CD4-positive, alpha-beta T cell treated with Interleukin-2 at 100 ng/mL for 4 hours (primary cell): ENCODE measurements around the gene SNAPIN.
"Not testable (repeated sequence)": the region's sequence is repeated elsewhere in the genome, so short reads cannot be mapped to it uniquely, and the experiment has no call there.

Source experiments
- DNase-seq: peaks from one replicate; pipeline ENCODE4 v3.0.0-alpha.2; 2020; ENCODE audit warnings: low spot score

The SNAPIN gene

GRCh38 chr1:153647346-153647714 is 11.2 kb upstream of the SNAPIN start:
- no peak for DNase-seq

GRCh38 chr1:153648000-153648643 is 10.4 kb upstream of the SNAPIN start:
- DNase-seq: no peak

GRCh38 chr1:153649137-153649862 is 9.2 kb upstream of the SNAPIN start:
- peak; percentile 35 for DNase-seq

- DNase-seq: no peak
Observed at GRCh38 chr1:153649863-153650235, 8.7 kb upstream of the SNAPIN start.

GRCh38 chr1:153651771-153652170 is 6.7 kb upstream of the SNAPIN start:
- no peak for DNase-seq

GRCh38 chr1:153652805-153653500 is 5.5 kb upstream of the SNAPIN start:
- DNase-seq: no peak

GRCh38 chr1:153655333-153655732 is 3.2 kb upstream of the SNAPIN start:
- DNase-seq: no peak

GRCh38 chr1:153659175-153659534 is 652 bp downstream of the SNAPIN start:
- DNase-seq: no peak

- DNase-seq: no peak
Observed at GRCh38 chr1:153659656-153660055, 1.2 kb downstream of the SNAPIN start.

- no peak for DNase-seq
Observed at GRCh38 chr1:153661111-153661708, 2.7 kb downstream of the SNAPIN start.

- DNase-seq: no peak
Observed at GRCh38 chr1:153662269-153662668, 3.8 kb downstream of the SNAPIN start.

GRCh38 chr1:153663211-153663610 is 4.7 kb downstream of the SNAPIN start:
- no peak for DNase-seq

- DNase-seq: no peak
Observed at GRCh38 chr1:153667439-153667838, 8.9 kb downstream of the SNAPIN start.

- DNase-seq: not testable (repeated sequence)
Observed at GRCh38 chr1:153668672-153669071, 10.2 kb downstream of the SNAPIN start.

GRCh38 chr1:153669606-153670005 is 11.1 kb downstream of the SNAPIN start:
- DNase-seq: no peak

- no peak for DNase-seq
Observed at GRCh38 chr1:153670257-153670858, 11.9 kb downstream of the SNAPIN start.

- DNase-seq: peak; percentile 99
Observed at GRCh38 chr1:153670859-153671627, 12.5 kb downstream of the SNAPIN start, which contains the start of gene ILF2. Gene ILF2 (minus strand): TSS chr1:153670993. CDS start chr1:153670922, 71 bp downstream.

- DNase-seq: peak; percentile 47
Observed at GRCh38 chr1:153671628-153672353, 13.3 kb downstream of the SNAPIN start.

- DNase-seq: no peak
Observed at GRCh38 chr1:153673511-153673910, 15.0 kb downstream of the SNAPIN start.

- DNase-seq: peak; percentile 51
Observed at GRCh38 chr1:153677718-153678518, 19.4 kb downstream of the SNAPIN start.
